GM23248 (cell line): ENCODE data around the gene TM9SF2. TPM values are rescaled to one million over a fixed set of nuclear protein-coding genes. Genes with fewer than 3 reads are reported as not detected.

Source experiments
- DNase-seq: peaks from one replicate; pipeline ENCODE4 v3.0.0-alpha.2; 2015
- H2AFZ ChIP-seq: fragments of 200-600 bp; sonication (generic); 2 replicates; pipeline ENCODE4 v1.6.1; 2016; ENCODE audit warnings: antibody characterized with exemption
- H3F3A ChIP-seq: fragments of 200-600 bp; sonication (generic); 2 replicates; pipeline ENCODE4 v1.6.1; 2016; ENCODE audit warnings: mild to moderate bottlenecking, antibody characterized with exemption, mixed run types; ENCODE audit not compliant: insufficient read depth
- H3K27ac ChIP-seq: fragments of 200-600 bp; sonication (generic); 2 replicates; pipeline ENCODE4 v1.5.1; 2016; ENCODE audit warnings: mild to moderate bottlenecking
- H3K27me3 ChIP-seq: fragments of 200-600 bp; sonication (generic); replicated peaks from 2 replicates; pipeline ENCODE4 v1.6.1; 2016; ENCODE audit warnings: mild to moderate bottlenecking; ENCODE audit not compliant: insufficient read depth
- H3K36me3 ChIP-seq: fragments of 200-600 bp; sonication (generic); 2 replicates; pipeline ENCODE4 v1.6.1; 2016; ENCODE audit warnings: low read depth, mild to moderate bottlenecking
- H3K4me1 ChIP-seq: fragments of 200-600 bp; sonication (generic); 2 replicates; pipeline ENCODE4 v1.6.1; 2016; ENCODE audit warnings: mild to moderate bottlenecking; ENCODE audit not compliant: insufficient read depth
- H3K4me2 ChIP-seq: fragments of 200-600 bp; sonication (generic); one replicate; pipeline ENCODE4 v1.6.1; 2016; ENCODE audit warnings: mild to moderate bottlenecking; ENCODE audit not compliant: unreplicated experiment
- H3K4me3 ChIP-seq: fragments of 200-600 bp; sonication (generic); 2 replicates; pipeline ENCODE4 v1.5.1; 2016; ENCODE audit warnings: mild to moderate bottlenecking
- H3K79me2 ChIP-seq: fragments of 200-600 bp; sonication (generic); 2 replicates; pipeline ENCODE4 v1.6.1; 2016; ENCODE audit warnings: mild to moderate bottlenecking; ENCODE audit not compliant: insufficient read depth
- H3K9ac ChIP-seq: fragments of 200-600 bp; sonication (generic); 2 replicates; pipeline ENCODE4 v1.6.1; 2016; ENCODE audit warnings: mild to moderate bottlenecking
- H3K9me2 ChIP-seq: fragments of 200-600 bp; sonication (generic); 2 replicates; pipeline ENCODE4 v1.6.1; 2016; ENCODE audit warnings: mixed run types, mild to moderate bottlenecking, moderate library complexity; ENCODE audit not compliant: insufficient read depth
- H3K9me3 ChIP-seq: fragments of 200-600 bp; sonication (generic); one replicate; pipeline ENCODE4 v1.6.1; 2017; ENCODE audit warnings: low read depth
- H4K20me1 ChIP-seq: fragments of 200-600 bp; sonication (generic); 2 replicates; pipeline ENCODE4 v1.6.0; 2016; ENCODE audit not compliant: insufficient read depth
- EZH2 ChIP-seq: fragments of 200-600 bp; sonication (generic); IDR thresholded peaks from 2 replicates; pipeline ENCODE4 v1.6.1; 2018; ENCODE audit warnings: antibody characterized with exemption, mild to moderate bottlenecking; ENCODE audit not compliant: insufficient read depth, poor library complexity, severe bottlenecking
- EZH2phosphoT487 ChIP-seq: fragments of 200-600 bp; sonication (generic); IDR thresholded peaks from 2 replicates; pipeline ENCODE4 v1.6.1; 2018; ENCODE audit warnings: antibody characterized with exemption, moderate library complexity, mild to moderate bottlenecking, low read depth; ENCODE audit not compliant: insufficient read depth
- WGBS, 2 experiments: methylation state at CpG; one replicate each; pipeline ENCODE4 v1.1.6; 2015 to 2017; ENCODE audit warnings: low lambda C conversion rate in 2 of 2, low coverage in 1 of 2; ENCODE audit errors: missing lambda C conversion rate in 2 of 2; 5-methylcytosine and 5-hydroxymethylcytosine counted together
- in situ Hi-C: fragments of 300-500 bp; cut with MboI; formaldehyde crosslinking; loops from 2 replicates; pipeline ENCODE4 v1.15.0; 2020
- polyA plus RNA-seq: library from polyadenylated mRNA; unstranded; fragments of >200 nt; fragmentation: Nextera tagmentation; extraction: Ambion mirVana; gene quantifications from 2 replicates; pipeline ENCODE4 v1.2.1, GENCODE V29; 2016
- total RNA-seq: library from RNA; depleted of rRNA; stranded (reverse); fragments of >200 nt; shearing (Covaris generic); gene quantifications from 2 replicates; pipeline ENCODE4 v1.2.3, GENCODE V29; 2014

TM9SF2 gene
- total and polyA plus RNA-seq, 2 experiments from 2014 or later: 162 to 168 TPM

DNA sequence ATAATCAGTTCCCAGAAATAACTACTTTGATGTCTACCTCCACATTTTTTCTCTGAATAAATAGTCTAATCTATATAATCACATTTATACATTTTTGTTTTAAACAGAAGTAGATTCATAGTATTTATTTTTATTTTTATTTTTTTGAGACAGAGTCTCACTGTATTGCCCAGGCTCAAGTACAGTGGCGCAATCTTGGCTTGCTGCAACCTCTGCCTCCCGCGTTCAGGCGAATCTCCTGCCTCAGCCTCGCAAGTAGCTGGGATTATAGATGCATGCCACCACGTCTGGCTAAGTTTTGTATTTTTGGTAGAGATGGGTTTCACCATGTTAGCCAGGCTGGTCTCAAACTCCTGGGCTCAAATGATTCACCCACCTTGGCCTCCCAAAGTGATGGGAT, 16.7 kb downstream of the TM9SF2 start:
- DNase-seq: no peak

DNA sequence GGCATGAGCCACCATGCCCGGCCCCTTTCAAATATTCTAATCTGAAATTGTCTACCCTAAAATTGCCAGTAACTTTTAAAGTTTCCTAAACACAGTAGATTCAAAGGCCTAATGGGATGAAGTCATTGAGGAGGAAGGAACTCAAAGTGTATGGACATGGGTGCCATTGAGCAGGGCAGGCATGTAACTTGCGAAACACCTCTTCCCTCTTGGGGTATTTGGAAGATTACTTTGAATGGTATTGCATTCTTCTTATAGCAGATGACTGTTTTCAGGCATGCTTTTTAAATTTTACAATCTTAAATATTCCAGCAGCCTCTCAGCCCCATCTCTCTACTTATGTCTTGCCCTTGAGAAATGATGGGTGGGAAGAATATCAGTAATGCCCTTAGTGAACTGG, 21.0 kb downstream of the TM9SF2 start:
- H2AFZ ChIP-seq: no peak overlapping the region
- TF ChIP-seq EZH2phosphoT487 (no peak), EZH2 (no peak)
- no peaks in the 10 kb centered on the region; the same call in 1 of the 2 replicates for H3K4me1 ChIP-seq
- peaks cover 93% of the 10 kb centered on the region for H3K79me2 ChIP-seq
- H3K36me3 ChIP-seq: peaks cover 29% of the 10 kb centered on the region
- no peaks in the 10 kb centered on the region for H4K20me1 ChIP-seq
- no peak overlapping the region for H3K4me3 ChIP-seq
- in situ Hi-C loops: no loop called here
- H3K9me3 ChIP-seq: no peaks in the 10 kb centered on the region
- no peaks in the 10 kb centered on the region for H3F3A ChIP-seq
- no peak overlapping the region for H3K9ac ChIP-seq
- H3K27me3 ChIP-seq: no peaks in the 10 kb centered on the region
- 96 to 97% methylated on average over 2 of the region's 2 CpGs for WGBS, 2 experiments
- H3K9me2 ChIP-seq: no peaks in the 10 kb centered on the region
- H3K27ac ChIP-seq: no peak overlapping the region
- peak; percentile 50 for DNase-seq
- no peak overlapping the region for H3K4me2 ChIP-seq

More for the DNA sequence above, 16.7 kb downstream of the TM9SF2 start:
- no peaks in the 10 kb centered on the region for H3K27me3 ChIP-seq
- 0 out of 2 replicates have a peak, but pooled peaks cover 3% of the 10 kb centered on the region for H3F3A ChIP-seq
- H3K36me3 ChIP-seq: peaks cover 21% of the 10 kb centered on the region
- H4K20me1 ChIP-seq: peaks cover 8% of the 10 kb centered on the region; the same call in 1 of the 2 replicates
- 91 to 94% methylated on average over 6 of the region's 6 CpGs for WGBS, 2 experiments
- H3K9ac ChIP-seq: no peak overlapping the region
- H3K4me2 ChIP-seq: no peak overlapping the region
- H3K9me2 ChIP-seq: no peaks in the 10 kb centered on the region
- H3K4me1 ChIP-seq: peaks cover 3% of the 10 kb centered on the region; the same call in 1 of the 2 replicates
- H3K27ac ChIP-seq: no peak overlapping the region
- in situ Hi-C loops: no loop called here
- peaks cover 96% of the 10 kb centered on the region for H3K79me2 ChIP-seq
- H2AFZ ChIP-seq: no peak overlapping the region
- H3K4me3 ChIP-seq: no peak overlapping the region
- TF ChIP-seq EZH2 (no peak), EZH2phosphoT487 (no peak)
- H3K9me3 ChIP-seq: no peaks in the 10 kb centered on the region

DNA sequence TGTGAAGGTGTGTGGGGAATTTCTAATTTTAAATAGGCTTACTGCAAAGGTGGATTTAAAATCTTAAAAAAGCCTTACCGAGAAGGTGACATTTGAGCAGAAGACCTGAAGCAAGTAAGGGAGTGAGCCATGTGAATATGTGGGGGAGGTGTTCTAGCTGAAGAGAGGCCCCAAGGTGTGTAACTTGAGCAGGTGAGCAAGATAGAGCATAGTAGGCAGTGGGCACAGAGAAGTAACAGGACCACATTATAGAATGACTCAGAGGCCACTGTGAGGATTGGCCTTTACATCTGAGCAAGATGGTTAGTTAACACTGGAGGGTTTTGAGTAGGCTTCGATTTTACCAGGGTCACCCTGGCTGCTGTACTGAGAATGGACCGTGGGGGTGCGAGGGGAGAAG, 22.6 kb downstream of the TM9SF2 start:
- Histone ChIP-seq H3K4me1 (no peaks in the 10 kb centered on the region; the same call in 1 of the 2 replicates), H3K4me3 (no peak overlapping the region), H3K9me2 (no peaks in the 10 kb centered on the region), H3K36me3 (peaks cover 28% of the 10 kb centered on the region), H3K27ac (no peak overlapping the region), H3K9ac (no peak overlapping the region), H3F3A (0 out of 2 replicates have a peak, but pooled peaks cover 3% of the 10 kb centered on the region), H2AFZ (no peak overlapping the region), H4K20me1 (no peaks in the 10 kb centered on the region), H3K9me3 (no peaks in the 10 kb centered on the region), H3K4me2 (no peak overlapping the region), H3K27me3 (no peaks in the 10 kb centered on the region), H3K79me2 (peaks cover 91% of the 10 kb centered on the region)
- no peak for DNase-seq
- in situ Hi-C loops: no loop called here
- TF ChIP-seq EZH2 (no peak), EZH2phosphoT487 (no peak)
- WGBS, 2 experiments: 99% methylated on average over 4 of the region's 4 CpGs

DNA sequence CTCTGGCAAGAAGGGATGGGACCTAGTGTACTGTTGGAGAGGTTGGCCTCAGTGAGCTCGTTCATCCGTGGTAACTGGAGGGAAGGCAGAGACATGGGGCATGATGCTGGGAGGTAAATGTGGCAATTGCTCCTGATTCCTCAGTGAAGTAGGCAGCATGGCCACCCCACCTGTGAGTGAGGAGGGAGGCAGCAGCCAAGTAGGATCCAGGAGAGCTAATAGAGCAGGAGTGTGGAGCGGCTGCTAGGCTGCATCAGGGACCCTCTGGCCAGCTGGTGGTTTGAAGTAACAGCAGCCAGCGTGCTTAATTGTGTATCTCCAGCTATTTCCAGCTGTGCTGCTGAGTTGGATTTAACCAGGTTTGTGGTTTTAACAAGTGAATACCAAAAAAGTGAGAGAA, 24.7 kb downstream of the TM9SF2 start:
- Histone ChIP-seq H3K79me2 (peaks cover 82% of the 10 kb centered on the region), H4K20me1 (no peaks in the 10 kb centered on the region), H3K27ac (no peak overlapping the region), H2AFZ (no peak overlapping the region), H3K4me3 (no peak overlapping the region), H3F3A (0 out of 2 replicates have a peak, but pooled peaks cover 3% of the 10 kb centered on the region), H3K9ac (no peak overlapping the region), H3K9me2 (no peaks in the 10 kb centered on the region), H3K36me3 (peaks cover 44% of the 10 kb centered on the region), H3K9me3 (no peaks in the 10 kb centered on the region), H3K4me2 (no peak overlapping the region), H3K27me3 (no peaks in the 10 kb centered on the region), H3K4me1 (no peaks in the 10 kb centered on the region; the same call in 1 of the 2 replicates)
- TF ChIP-seq EZH2: no peak
- TF ChIP-seq EZH2phosphoT487: no peak
- DNase-seq: no peak
- WGBS, 2 experiments: 99 to 100% methylated on average over 4 of the region's 4 CpGs
- in situ Hi-C loops: no loop called here

DNA sequence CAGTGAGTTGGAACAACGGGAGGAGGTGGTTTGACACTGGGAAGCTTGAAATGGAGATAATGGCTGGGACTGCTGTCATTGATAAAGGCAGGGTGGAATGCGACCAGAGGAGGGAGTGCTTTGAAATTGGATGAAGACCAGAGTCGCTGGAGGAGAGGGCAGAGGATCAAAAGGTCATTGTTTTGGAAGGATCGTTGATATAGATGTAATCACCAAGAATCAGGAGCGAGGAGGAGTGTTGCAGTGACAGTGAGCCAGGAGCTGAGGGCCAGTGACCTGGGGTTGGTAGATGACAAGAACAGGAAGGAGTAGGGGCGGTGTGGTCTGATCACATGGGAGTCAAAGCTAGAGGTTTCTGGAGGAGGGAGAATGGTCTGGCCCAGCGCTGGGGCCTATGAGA, 25.3 kb downstream of the TM9SF2 start:
- Histone ChIP-seq H3K36me3 (peaks cover 46% of the 10 kb centered on the region), H2AFZ (no peak overlapping the region), H3K9me2 (no peaks in the 10 kb centered on the region), H3K79me2 (peaks cover 77% of the 10 kb centered on the region), H3K9ac (no peak overlapping the region), H3F3A (0 out of 2 replicates have a peak, but pooled peaks cover 3% of the 10 kb centered on the region), H3K4me2 (no peak overlapping the region), H3K4me1 (no peaks in the 10 kb centered on the region; the same call in 1 of the 2 replicates), H3K27ac (no peak overlapping the region), H3K9me3 (no peaks in the 10 kb centered on the region), H4K20me1 (no peaks in the 10 kb centered on the region), H3K4me3 (no peak overlapping the region), H3K27me3 (no peaks in the 10 kb centered on the region)
- in situ Hi-C loops: no loop called here
- no peak for DNase-seq
- TF ChIP-seq EZH2 (no peak), EZH2phosphoT487 (no peak)
- 72 to 76% methylated on average over 7 of the region's 7 CpGs for WGBS, 2 experiments
